Measurements from ENCODE around the gene PDRG1.
A peak's percentile ranks its signal among the peaks of the same experiment; 100 is the strongest.

PDRG1 gene

DNA sequence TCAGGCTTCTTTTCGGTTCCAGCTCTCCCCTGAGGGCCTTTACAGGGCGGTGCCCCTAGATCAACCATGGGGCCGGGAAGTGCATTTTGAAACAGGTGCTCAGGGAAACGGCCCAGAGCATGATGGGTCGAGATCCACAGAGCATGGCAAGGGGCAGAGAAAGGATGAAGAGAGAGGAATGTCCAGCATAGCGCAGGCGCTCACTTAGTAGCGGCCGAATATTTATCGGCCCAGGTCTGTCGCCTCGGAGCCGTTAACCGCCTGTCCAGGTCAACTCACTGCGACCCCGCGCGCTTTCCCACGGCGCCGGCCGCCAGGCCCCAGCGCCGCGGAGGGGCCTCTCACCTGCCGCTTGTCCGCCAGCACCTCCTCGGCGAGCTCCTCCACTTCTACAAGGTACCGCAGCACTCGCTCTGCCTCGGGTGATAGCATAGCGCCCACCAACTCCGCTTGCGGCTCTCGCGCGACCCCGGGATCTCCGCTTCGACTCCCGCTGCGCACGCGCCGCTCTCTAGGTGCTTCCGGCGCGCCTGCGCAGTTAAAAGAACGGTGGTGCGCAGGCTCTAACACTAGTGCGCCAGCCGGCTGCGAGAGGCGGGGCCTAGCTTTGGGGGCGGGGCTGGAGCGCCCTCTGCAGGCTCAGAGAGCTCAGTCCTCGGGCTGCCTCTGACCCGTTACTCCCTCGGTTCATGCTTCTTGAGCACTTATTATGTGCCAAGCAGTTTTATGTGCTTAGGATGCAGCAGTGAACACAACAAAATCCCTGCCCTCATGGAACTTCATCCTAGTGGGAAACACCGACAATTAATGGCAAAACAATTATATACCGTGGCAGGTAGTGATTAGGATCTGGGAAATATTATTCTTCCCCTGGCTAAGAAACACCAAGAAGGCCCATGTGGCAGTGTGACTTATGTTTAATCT is at the start of gene PDRG1:
Gene PDRG1, minus strand, starts transcription at position 517 of the 924 bp plus-strand sequence. Its CDS starts 85 bp downstream, at position 432.
- DNase-seq = peak; percentile 95 to 98

DNA sequence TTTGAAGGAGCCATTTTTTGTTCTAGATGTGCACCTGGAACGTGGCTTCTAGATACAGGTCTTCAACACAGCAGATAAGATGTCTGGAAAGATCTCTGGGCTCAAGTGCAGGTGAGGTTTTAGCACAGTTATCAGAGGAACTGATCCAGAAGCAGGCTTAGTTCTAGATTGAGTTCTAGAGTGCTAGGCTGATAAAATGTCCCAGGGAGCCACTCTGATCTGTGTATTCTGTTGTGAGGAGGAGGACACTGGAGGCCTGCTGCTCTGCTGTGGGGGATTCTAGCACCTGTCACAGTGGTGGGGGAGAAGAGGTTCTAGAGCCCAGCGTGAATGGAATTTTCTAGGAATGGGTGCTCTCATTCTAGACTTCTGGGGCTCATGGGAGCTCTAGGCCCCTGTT is 46.4 kb upstream of the PDRG1 start:
- no peak for DNase-seq

DNA sequence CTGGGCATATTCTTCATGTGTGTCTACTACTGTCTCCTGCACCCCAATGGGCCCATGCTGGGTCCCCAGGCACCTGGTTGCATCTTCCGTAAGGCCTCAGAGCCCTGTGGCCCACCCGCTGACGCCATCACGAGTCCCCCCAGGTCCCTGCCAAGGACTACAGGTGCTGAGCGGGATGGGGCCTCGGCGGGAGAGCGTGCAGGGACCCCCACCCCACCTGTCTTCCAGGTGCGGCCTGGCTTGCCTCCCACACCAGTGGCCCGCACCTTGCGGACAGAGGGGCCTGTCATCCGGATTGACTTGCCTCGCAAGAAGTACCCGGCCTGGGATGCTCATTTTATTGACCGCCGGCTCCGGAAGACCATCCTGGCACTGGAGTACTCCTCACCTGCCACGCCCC is 45.1 kb upstream of the PDRG1 start:
- DNase-seq = no peak

DNA sequence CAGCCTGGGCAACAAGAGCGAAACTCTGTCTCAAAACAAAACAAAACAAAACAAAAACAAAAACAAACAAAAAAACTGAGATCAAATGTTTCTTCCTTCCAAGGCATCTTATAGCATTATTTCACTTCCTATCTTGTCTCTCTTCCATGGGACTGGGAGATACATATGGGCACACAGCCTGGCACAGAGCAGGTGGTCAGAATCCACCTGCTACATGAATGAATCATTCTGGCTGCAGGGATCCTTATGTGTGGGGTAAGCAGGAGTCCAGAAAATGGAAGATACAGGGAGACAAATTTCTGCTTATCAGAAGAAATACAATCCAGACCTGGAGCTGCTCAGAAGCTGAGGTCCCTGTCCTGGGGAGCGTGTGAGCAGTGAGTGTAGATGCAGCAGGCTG is 40.2 kb upstream of the PDRG1 start:
- no peak for DNase-seq

DNA sequence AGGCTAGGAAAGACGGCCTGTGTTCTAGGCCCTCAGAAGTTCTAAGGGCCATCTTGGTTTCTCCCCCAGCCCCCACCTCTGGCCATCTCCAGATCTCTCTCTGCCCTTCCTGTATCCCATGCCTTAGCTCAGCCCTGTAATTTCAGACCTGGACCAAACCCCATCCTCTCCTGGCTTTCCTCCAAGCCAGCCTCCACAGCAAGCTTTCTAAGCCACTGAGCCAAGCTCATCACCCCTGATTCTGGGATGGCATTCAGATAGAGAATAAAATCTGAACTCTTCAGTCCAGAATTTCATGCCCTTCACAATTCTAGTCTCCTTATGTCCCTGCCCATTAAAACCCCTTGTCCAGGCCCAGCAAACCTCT is 39.5 kb upstream of the PDRG1 start:
- no peak for DNase-seq

DNA sequence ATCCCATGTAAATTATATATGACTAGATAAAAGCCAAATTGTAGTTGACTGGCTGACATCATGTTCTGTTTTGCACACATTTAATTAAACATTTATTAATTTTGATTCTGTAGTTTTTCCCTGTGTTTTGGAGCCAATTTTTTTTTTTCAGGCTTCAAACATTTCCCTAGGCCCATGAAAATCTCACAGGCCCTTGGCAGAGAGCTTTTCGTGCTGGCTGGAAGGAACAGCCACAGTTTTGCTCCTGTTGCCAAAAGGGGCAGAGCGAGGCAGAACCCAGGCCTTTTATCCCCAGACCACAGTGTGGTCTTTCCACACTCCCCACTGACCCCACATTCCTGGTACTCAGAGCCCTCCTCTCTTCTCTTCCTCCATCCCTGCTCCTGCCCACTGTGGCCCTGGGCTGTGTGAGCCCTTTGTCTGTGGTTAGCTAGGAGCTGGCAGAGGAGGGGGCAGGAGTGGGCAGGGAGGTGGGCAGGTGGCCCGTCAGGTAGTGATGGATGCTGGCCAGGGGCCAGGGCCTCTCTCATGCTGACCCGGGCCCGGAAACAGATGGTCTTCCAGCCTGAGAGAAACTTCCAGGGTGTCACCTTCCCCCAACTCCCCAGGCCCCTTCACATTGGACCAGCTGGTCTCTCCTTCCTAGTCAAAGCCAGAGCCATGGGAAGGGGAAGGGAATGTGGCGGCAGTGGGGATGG is 38.9 kb upstream of the PDRG1 start:
- DNase-seq = no peak

DNA sequence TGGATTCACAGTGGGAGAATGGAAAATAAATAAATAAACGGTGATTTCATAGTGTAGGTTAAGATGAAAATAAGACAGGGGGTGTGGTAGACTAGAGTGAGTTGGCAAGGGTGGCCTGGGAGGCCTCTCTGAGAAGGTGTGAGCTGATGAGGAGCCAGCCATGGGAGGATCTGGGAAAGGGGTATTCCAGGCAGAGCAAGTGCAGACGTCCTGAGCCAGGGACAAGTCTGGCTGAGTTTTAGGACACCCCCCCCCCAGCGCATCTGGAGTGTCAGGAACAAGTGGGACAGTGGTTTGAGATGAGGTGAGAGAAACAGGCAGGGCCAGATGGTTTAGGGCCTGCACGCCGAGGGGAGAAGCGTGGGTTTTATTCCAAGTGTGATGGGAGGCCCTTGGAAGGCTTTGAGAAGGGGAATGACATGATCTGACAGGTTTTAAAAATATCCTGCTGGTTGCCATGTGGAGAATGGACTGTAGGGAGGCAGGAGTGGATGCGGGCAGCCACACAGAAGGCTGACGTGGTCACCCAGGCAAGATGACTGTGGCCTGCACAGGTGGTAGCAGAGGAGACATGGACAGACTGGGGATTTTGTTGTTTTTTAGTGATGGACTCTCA is 37.3 kb upstream of the PDRG1 start:
- no peak for DNase-seq

DNA sequence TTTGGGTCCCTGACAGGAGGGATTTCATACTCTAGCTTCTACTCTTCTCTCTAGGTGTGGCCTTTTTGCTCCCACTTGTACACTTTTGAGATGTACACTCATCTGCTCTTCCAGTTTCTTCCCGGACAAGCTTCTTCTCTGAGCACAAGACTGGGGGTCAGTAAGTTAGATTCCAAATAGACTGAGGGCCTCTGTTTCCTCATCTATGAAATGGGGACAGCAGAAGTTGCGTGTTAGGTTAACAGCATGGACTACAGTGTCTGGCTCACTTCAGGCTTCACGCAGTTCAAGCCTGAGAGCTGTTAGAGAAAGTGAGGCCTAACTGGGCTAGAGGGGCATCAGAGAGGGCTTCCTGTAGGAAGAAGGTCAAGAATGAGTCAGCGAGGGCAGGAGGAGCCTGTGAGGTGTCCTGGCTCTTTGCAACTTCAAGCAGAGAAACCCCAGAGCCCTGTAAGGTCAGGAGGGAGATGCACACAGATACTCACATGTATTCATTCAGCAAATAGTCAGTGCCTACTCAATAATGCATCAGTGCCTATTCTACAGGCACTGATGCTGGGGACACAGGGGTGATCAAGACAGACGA is 36.7 kb upstream of the PDRG1 start:
- no peak for DNase-seq

DNA sequence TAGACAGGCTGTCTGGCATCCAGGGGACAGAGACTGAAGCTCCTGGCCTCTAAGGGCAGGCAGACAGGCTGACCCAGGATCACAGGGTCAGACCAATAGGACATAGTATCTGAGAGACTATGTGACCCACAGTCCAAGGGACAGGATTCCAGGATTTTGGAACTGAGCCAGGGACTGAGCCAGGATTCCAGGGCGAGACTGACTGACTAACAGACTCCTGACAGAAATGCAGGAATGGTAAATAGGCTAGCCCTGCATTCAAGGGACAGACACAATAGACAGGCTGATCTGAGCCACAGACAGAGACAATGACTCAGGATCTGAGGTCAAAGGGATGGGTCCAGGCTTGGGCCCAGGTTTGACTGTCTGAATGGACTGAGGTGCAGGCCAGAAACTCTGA is 35.9 kb upstream of the PDRG1 start:
- no peak for DNase-seq

DNA sequence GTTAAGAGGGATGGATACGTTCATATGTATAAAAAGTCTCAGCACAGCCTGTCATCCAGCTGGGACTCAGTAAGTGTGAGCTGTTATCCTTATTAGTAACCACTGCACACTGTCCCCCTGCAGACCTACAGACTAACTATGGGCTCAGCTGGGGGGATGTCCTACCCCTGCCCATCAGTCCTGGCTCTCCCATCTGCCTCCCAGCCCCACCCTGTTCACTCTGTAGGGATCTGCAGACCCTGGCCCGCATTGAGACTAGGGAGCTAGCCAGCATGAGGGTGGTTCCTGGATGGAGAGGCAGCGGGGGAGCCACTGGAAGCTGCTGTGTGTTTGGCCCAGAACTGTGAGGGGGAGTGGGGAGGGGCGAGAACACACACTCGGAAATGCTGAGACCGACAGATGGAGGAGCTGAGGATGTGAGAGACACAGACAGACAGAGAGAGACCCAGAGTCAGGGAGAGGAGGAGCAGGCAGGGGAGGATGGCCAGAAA is 33.2 kb upstream of the PDRG1 start:
- DNase-seq = no peak

DNA sequence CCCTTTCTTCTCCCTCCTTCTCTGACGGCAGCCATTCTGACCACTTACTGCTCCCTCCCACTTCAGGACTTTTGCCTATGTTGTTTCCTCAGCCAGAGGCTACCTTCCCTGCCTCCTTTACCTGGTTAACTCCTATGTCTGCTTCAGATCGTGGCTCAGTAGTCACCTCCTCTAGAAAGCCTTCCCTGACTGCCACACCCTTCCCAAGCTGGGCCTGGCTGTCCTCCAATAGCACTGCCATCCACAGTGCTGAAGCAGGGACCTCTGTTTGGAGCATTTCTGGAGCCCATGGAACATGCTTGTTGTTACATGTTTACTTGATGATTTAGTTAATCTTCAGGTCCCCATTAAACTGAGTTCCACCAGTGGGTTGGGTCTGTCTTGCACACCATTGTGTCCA is 29.9 kb upstream of the PDRG1 start:
- no peak for DNase-seq

DNA sequence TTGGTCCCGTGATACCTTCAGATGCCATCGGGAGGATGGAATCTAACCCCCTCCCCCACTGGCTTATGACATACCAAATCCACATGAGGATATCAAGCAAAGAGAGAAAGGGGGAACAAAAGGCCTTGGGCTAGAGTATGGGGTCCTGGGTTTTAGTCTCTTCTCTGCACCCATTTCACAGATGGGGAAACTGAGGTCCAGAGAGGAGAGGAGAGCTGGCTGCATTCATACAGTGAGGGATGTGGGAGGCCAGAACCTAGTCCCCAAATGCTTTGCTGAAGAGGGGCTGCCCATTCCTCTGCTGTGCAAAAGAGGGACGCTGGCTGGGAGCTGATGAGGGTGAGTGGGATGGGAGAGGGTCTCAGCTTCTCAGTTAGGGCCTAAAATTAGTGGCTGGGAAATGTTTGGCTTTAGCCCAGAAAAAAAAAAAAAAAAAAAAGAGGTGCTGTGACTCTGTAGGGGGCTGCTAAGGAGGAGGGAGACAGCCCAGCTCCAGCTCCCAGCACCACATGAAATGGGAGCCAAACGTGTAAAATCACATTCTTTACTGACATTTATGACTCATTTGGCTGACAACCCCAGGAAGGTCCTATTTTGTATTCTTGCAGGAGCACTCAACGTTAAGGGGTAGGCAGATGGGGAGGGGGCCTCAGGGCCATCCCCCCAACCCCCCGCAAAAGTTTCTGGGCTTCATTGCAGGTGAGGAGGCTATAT is 28.0 kb upstream of the PDRG1 start:
- DNase-seq = no peak

DNA sequence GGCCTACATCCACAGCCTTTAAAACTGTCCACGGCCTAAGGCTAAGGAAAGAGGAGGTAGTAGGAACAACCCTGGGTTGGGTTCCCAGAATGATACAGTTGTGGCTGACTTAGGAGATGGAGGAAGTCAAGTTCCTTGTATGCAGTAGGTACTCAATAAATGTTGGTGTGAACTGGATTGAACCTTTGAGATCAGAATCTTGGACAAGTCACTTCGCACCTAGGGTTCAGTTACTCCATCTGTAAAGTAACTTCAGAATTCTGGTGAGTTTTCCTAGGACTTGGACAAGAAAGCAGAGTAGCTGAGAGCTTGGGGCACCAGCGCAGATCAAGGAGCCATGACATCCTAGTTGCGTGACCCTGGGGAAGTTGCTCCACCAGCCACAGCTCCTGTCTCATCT is 25.2 kb upstream of the PDRG1 start:
- DNase-seq = no peak

DNA sequence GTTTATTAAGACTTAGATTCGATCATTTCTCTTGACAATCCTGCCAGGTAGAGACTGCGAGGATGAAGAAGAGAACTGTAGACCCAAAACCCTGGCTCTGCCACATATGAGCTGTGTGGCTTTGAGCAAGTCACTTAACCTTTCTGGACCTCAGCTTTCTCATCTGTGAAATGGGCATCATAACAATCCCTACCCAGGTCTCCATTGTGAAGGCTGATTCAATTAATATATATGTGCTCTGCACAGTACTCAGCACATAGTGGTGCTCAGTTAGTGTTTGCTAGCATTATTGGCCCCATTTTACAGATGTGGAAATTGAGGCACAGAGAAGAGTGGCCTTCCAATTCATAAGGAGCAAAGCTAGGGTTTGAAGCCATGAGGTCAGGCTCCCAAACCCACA is 24.0 kb upstream of the PDRG1 start:
- no peak for DNase-seq

DNA sequence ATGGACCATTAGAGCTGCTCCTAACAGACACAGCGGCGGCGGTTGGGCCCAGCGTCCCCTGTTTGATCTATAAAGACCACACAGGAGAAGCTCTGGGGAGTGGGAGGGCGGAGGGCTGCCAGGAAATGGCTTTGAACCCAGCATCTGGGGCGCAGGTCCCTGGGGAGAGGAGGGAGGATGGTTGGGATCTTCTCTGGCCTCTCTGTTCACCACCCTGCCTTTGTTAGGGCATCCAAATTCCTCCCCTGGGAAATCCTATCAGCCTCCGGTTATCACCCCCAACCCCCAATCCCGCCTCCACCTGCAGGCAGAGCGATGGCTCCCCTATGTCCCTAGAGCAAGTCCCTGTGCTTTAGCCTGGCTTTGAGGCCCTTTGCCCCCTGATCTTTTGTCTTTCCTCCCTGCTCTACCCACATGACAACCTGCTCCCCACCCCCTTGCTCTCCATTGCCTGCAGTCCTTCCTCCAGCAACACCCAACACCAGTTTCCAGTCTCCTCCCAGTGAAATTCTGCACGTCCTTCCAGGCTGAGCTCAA is 23.2 kb upstream of the PDRG1 start:
- no peak for DNase-seq

DNA sequence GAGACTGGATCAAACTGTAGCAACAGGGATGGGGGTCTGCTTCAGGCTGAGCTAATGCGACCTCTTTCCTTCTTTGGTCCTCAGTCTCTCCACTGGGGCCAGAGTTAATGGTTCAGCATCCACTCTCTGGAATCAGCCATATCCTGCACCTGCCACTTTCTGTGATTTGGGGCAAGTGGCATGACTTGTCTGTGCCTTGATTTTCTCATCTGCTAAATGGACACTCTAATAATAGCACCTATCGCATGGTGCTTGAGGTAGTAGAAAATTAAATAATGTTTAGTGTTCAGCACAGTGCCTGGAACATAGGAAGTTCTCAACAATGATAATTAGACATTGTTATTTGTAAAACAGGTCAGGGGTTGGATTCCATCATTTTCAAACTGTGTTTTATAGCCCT is 22.4 kb upstream of the PDRG1 start:
- no peak for DNase-seq

DNA sequence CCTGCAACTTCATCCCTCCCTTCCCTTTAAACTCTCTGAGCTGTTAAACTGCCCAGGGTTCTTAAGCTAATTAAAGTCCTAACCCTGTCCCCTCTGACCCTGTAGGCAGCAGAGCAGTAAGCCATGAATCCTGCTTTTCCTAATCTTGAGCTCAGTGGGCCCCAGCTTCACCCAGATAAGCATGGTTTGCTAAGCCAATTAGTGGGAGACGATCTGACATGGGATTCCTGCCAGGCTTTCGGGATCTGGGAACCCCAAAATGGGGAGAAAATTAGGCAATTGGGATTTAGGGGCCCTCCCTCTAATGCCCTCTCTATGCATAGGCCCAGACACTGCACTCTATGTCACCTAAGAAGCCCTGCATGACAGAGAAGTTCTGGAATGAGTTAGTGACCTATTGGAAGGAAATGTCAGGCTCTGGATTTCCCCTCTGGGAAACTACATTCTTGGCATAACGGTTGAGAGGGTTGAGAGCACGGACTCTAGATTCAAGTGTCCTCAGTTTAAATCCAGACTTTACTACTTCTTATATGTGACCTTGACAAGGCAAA is 20.7 kb upstream of the PDRG1 start:
- DNase-seq = no peak

DNA sequence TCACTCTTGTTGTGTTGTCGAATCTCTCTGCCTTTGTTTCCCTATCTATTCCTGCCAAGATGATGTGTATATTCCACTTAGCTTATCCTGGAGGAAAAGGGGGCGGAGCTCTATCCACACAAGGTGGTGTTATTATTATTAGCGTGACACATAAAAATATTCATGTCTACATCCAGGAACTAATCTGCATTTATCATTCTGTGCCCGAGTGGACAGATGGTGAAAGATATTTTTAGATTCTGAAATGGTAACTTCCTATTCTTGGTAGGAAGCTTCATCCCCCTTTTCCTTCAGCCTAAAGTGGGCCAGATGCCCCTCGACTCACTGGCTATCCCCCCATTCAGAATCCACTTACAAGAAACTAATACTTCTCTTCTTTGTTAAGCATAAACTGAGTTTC is 18.1 kb upstream of the PDRG1 start:
- no peak for DNase-seq

DNA sequence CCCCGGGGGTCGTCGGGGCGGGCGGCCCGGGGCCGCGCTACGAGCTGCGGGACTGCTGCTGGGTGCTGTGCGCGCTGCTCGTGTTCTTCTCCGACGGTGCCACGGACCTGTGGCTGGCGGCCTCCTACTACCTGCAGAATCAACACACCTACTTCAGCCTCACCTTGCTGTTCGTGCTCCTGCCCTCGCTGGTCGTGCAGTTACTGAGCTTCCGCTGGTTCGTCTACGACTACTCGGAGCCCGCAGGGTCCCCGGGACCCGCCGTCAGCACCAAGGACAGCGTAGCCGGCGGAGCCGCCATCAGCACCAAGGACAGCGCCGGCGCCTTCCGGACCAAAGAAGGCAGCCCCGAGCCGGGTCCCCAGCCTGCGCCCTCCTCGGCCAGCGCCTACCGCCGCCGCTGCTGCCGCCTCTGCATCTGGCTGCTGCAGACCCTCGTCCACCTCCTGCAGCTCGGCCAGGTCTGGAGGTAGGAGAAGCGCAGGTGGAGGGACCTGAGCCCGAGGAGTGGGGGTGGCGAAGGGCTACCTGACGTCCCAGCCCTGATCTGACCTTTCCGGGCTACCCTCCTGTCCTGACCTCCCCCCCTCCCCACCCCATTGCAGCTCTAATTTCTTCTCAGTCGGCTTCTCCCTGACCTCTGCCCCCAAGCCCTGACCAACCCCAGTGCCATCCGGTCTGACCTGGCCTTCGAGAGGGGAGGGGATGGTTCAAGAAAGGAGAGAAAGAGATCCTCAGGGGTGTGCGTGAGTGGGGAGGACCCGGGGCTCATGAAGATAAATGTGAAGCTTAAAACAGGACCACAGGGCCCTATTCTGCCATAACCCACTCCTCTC is 16.7 kb upstream of the PDRG1 start:
- peak; percentile 64 to 68 for DNase-seq

DNA sequence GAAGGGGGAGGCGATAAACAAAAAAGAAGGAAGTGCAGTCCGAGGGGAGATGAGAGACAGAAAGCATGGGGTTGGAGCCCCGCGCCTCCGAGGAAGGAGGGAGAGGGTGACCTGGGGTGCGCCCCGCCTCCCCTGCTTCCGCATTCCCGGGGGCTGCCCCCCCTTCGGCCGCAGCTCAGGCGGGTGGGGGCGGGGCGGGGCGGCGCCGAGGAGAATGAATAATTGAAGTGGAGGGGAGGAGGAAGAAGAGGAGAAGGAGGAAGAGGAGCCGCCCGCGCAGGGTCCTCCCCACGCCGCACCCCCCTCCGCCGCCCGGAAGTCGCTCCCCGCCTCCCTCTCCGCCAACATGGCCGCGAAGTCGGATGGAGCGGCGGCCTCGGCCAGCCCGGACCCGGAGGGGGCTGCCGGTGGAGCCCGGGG is 16.0 kb upstream of the PDRG1 start, which contains the start of gene XKR7:
Gene XKR7, plus strand, starts transcription at position 322 of the 420 bp plus-strand sequence. Its CDS starts 25 bp downstream, at position 347.
- peak; percentile 23 to 33 for DNase-seq

Measured in Kasumi-1 (cell line).